Left renal pelvis (tissue), 4 donors: ENCODE measurements around the gene SEMA3F. TPM values are rescaled to one million over a fixed set of nuclear protein-coding genes. Genes with fewer than 3 reads are reported as not detected.

Source experiments
- DNase-seq, 4 donors: peaks; one replicate each; pipeline ENCODE4 v3.0.0-alpha.2; 2013; ENCODE audit warnings: low read depth in 4 of 4, low spot score in 3 of 4
- polyA plus RNA-seq, 4 donors: library from polyadenylated mRNA; unstranded; fragments of 120-200 nt; gene quantifications; one replicate each; pipeline ENCODE4 v1.2.1, GENCODE V29; 2013; ENCODE audit not compliant: insufficient read length in 4 of 4

Gene SEMA3F
- polyA plus RNA-seq, 4 donors, result 67.3 to 91.6 (median 71.1) TPM

GRCh38 chr3:50155491-50155878 lies 361 bp downstream of the SEMA3F start:
- no peak for DNase-seq

GRCh38 chr3:50155891-50156290 lies 767 bp downstream of the SEMA3F start:
- DNase-seq, result no peak

- no peak for DNase-seq
Measured at GRCh38 chr3:50156549-50157493, 1.7 kb downstream of the SEMA3F start.

- no peak for DNase-seq
Measured at GRCh38 chr3:50157827-50158529, 2.9 kb downstream of the SEMA3F start.

- DNase-seq, result no peak
Measured at GRCh38 chr3:50158530-50159146, 3.5 kb downstream of the SEMA3F start.

- DNase-seq, result no peak
Measured at GRCh38 chr3:50160561-50160983, 5.4 kb downstream of the SEMA3F start.

GRCh38 chr3:50161320-50161719 lies 6.2 kb downstream of the SEMA3F start:
- no peak for DNase-seq

GRCh38 chr3:50162034-50162883 lies 7.1 kb downstream of the SEMA3F start:
- no peak for DNase-seq

- DNase-seq, result no peak
Measured at GRCh38 chr3:50163572-50164455, 8.7 kb downstream of the SEMA3F start.

GRCh38 chr3:50164481-50164880 lies 9.4 kb downstream of the SEMA3F start:
- DNase-seq, result no peak

GRCh38 chr3:50164984-50165909 lies 10.1 kb downstream of the SEMA3F start:
- no peak for DNase-seq

GRCh38 chr3:50165910-50166538 lies 10.9 kb downstream of the SEMA3F start:
- no peak for DNase-seq

GRCh38 chr3:50166620-50167019 lies 11.5 kb downstream of the SEMA3F start:
- DNase-seq, result peak in 1 of 4 donors; percentile 86

- no peak for DNase-seq
Measured at GRCh38 chr3:50167069-50167840, 12.1 kb downstream of the SEMA3F start.

GRCh38 chr3:50167841-50168209 lies 12.7 kb downstream of the SEMA3F start:
- DNase-seq, result no peak

GRCh38 chr3:50168388-50168787 lies 13.3 kb downstream of the SEMA3F start:
- no peak for DNase-seq

GRCh38 chr3:50168791-50169190 lies 13.7 kb downstream of the SEMA3F start:
- DNase-seq, result no peak
